SKM-1 treated with dmso at 0.1 percent for 144 hours (cell line): ENCODE results near the gene USP32.
"Not testable (repeated sequence)": the region's sequence is repeated elsewhere in the genome, so short reads cannot be mapped to it uniquely, and the experiment has no call there.

ENCODE experiments used
- DNase-seq: peaks from one replicate; lab custom pipeline; 2025; ENCODE audit not compliant: unreplicated experiment; lab: John Stamatoyannopoulos, UW

Gene USP32

GRCh38 chr17:60392042-60392844, at the start of gene USP32:
TSS of gene USP32 (minus strand) at chr17:60392133. CDS start at chr17:60391939, 194 bp downstream.
- DNase-seq = peak; percentile 94

GRCh38 chr17:60439501-60439900, 47.6 kb upstream of the USP32 start:
- DNase-seq = peak; percentile 4

GRCh38 chr17:60436676-60437075, 44.7 kb upstream of the USP32 start:
- peak; percentile 24 for DNase-seq

GRCh38 chr17:60435244-60436167, 43.6 kb upstream of the USP32 start:
- peak; percentile 66 for DNase-seq

- not testable (repeated sequence) for DNase-seq
These were observed 41.4 kb upstream of the USP32 start for GRCh38 chr17:60433021-60433997.

GRCh38 chr17:60430561-60430960, 38.6 kb upstream of the USP32 start:
- not testable (repeated sequence) for DNase-seq

- not testable (repeated sequence) for DNase-seq
These were observed 36.6 kb upstream of the USP32 start for GRCh38 chr17:60428491-60428890.

GRCh38 chr17:60426596-60426995, 34.7 kb upstream of the USP32 start:
- no peak for DNase-seq

- DNase-seq = no peak
These were observed 33.7 kb upstream of the USP32 start for GRCh38 chr17:60425626-60426025.

- DNase-seq = no peak
These were observed 31.9 kb upstream of the USP32 start for GRCh38 chr17:60423865-60424264.

GRCh38 chr17:60422162-60422665, 30.3 kb upstream of the USP32 start, which contains the start of gene CHCT1:
TSS of gene CHCT1 (plus strand) at chr17:60422489. CDS start at chr17:60422593, 104 bp downstream.
- no peak for DNase-seq

GRCh38 chr17:60421273-60422161, 29.6 kb upstream of the USP32 start:
- peak; percentile 71 for DNase-seq

- not testable (repeated sequence) for DNase-seq
These were observed 27.9 kb upstream of the USP32 start for GRCh38 chr17:60419875-60420274.

- not testable (repeated sequence) for DNase-seq
These were observed 27.1 kb upstream of the USP32 start for GRCh38 chr17:60419003-60419402.

- no peak for DNase-seq
These were observed 24.5 kb upstream of the USP32 start for GRCh38 chr17:60416368-60416925.

GRCh38 chr17:60415146-60415545, 23.2 kb upstream of the USP32 start:
- no peak for DNase-seq

- no peak for DNase-seq
These were observed 20.8 kb upstream of the USP32 start for GRCh38 chr17:60412701-60413100.

- DNase-seq = no peak
These were observed 18.1 kb upstream of the USP32 start for GRCh38 chr17:60410001-60410400.

GRCh38 chr17:60406887-60407286, 15.0 kb upstream of the USP32 start:
- no peak for DNase-seq
